ENCODE measurements around the gene HSD17B8.

Gene HSD17B8

GRCh38 chr6:33167374-33168283, 36.8 kb upstream of the HSD17B8 start:
- no peak for DNase-seq (ENCODE audit: low read depth)
- no peak overlapping the region for H3K4me3 ChIP-seq (ENCODE audit: low read length)

GRCh38 chr6:33168284-33168601, 36.2 kb upstream of the HSD17B8 start:
- no peak for DNase-seq (ENCODE audit: low read depth)
- H3K4me3 ChIP-seq (ENCODE audit: low read length), result no peak overlapping the region
- TF ChIP-seq CTCF (IDR thresholded peaks at IDR 0.05; ENCODE audit: insufficient read depth, low read depth, low read length, missing control alignments), result no peak

More at GRCh38 chr6:33167374-33168283, 36.8 kb upstream of the HSD17B8 start:
- no peak for TF ChIP-seq CTCF (IDR thresholded peaks at IDR 0.05; ENCODE audit: insufficient read depth, low read depth, low read length, missing control alignments)

- no peak for DNase-seq (ENCODE audit: low read depth)
- no peak overlapping the region for H3K4me3 ChIP-seq (ENCODE audit: low read length)
- no peak for TF ChIP-seq CTCF (IDR thresholded peaks at IDR 0.05; ENCODE audit: insufficient read depth, low read depth, low read length, missing control alignments)
These were observed 35.8 kb upstream of the HSD17B8 start for GRCh38 chr6:33168639-33169038.

GRCh38 chr6:33169291-33170175, 34.9 kb upstream of the HSD17B8 start:
- no peak for TF ChIP-seq CTCF (IDR thresholded peaks at IDR 0.05; ENCODE audit: insufficient read depth, low read depth, low read length, missing control alignments)
- no peak overlapping the region for H3K4me3 ChIP-seq (ENCODE audit: low read length)
- no peak for DNase-seq (ENCODE audit: low read depth)

GRCh38 chr6:33170176-33171015, 34.1 kb upstream of the HSD17B8 start:
- no peak for TF ChIP-seq CTCF (IDR thresholded peaks at IDR 0.05; ENCODE audit: insufficient read depth, low read depth, low read length, missing control alignments)
- DNase-seq (ENCODE audit: low read depth), result no peak
- no peak overlapping the region for H3K4me3 ChIP-seq (ENCODE audit: low read length)

GRCh38 chr6:33171016-33171879, 33.2 kb upstream of the HSD17B8 start:
- DNase-seq (ENCODE audit: low read depth), result no peak
- TF ChIP-seq CTCF (IDR thresholded peaks at IDR 0.05; ENCODE audit: insufficient read depth, low read depth, low read length, missing control alignments), result no peak
- no peak overlapping the region for H3K4me3 ChIP-seq (ENCODE audit: low read length)

All from epithelial cell of esophagus (primary cell).